Stimulated activated CD4-positive, alpha-beta T cell treated with anti-CD3 and anti-CD28 coated beads, Interleukin-4, amount 100 ng/mL, for 4 hours (primary cell): Measurements from ENCODE around the gene CCL25.
"Not testable (repeated sequence)": the region's sequence is repeated elsewhere in the genome, so short reads cannot be mapped to it uniquely, and the experiment has no call there.

ENCODE experiments used
- DNase-seq, 2 experiments: peaks; one replicate each; pipeline ENCODE4 v3.0.0-alpha.2; 2020

CCL25 gene

DNA sequence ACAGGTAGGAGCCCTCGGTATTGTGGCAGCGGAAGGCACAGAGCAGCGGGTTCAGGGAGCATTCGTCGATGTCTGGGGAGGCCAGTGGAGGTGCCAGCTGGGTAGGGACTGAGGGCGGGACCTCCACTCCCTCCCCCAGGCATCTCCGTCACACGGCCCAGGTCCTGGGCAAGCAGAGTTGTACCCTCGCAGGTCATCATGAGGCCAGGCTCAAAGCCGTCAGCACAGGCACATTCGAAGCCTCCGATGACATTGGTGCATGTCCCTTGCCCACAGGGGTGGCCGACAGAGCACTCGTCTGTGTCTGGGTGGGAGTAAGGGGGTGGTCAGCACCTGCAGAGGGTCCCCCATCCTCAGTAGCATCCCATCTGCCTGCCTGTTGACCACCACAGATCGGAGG lies 35.3 kb downstream of the CCL25 start:
- no peak for DNase-seq

DNA sequence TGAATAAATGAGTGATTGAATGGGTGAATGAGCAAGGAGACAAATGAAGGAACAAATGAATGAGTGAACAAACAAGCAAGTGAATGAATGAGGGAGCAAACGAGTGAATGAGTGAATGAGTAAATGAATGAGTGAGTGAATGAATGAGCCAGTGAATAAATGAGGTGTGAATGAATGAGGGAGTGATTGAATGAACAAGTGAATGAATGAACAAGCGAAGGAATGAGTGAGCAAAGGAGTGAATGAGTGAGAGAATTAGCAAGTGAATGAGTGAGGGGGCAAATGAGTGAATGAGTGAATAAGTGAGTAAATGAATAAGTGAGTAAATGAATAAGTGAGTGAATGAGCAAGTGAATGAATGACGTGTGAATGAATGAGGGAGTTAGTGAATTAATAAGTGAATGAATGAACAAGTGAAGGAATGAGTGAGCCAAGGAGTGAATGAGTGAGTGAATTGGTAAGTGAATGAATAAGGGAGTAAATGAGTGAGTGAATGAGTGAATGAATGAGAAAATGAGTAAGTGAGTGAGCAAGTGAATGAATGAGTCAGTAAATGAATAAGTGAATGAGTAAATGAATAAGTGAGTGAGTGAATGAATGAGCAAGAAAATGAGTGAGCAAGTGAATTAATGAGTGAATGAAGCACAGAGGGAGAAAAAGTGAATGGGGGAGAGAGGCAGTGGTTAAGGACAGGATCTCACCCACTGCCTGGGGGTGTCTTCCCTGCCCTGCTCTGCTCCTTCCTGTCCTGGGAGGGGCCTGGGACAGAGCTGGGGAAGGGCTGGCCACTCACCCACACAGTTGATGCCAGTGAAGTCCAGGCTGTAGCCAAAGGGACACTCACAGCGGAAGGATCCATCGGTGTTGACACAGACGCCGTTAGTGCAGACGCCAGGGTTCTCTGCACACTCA lies 36.4 kb downstream of the CCL25 start:
- DNase-seq = no peak

DNA sequence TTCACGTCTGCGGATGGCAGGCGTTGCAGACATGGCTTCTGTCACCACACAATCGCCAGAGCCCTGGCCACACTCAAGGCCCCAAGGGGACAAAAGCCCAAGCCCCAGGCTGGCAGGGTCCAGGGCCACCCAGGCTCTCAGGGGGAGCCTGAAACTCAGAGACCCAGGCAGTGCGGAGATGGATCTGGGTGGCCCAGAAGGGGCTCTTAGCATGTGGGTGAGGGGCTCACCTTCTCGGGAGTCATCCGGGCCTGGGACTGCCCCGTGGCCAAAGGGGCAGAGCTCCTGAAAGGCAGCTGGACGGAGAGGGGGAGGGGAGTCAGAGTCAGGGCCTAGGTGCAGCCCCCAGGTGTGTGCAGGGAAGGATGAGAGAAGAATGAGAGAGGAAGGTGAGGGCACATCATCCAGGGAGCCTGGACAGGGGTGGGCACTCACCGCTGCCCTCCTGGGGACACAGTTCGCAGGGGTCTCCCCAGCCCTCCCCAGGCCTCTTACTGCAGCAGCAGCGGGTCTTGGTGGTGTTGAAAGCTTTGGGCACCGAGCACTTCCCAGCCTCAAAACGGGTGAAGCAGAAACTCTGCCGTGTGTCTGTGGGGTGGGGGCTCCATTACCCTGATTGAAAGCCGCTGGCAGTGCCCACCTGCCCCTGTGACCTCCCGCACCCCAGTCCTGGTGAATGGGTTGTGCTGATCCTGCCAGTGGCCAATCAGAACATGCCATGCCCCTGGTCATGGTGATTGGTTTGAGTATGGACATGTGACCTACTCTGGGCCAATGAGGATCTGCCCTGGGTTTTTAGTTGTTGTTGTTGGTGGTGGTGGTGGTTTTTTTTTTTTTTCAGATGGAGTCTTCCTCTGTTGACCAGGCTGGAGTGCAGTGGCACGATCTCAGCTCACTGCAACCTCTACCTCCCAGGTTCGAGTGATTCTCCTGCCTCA lies 37.4 kb downstream of the CCL25 start:
- DNase-seq = no peak

DNA sequence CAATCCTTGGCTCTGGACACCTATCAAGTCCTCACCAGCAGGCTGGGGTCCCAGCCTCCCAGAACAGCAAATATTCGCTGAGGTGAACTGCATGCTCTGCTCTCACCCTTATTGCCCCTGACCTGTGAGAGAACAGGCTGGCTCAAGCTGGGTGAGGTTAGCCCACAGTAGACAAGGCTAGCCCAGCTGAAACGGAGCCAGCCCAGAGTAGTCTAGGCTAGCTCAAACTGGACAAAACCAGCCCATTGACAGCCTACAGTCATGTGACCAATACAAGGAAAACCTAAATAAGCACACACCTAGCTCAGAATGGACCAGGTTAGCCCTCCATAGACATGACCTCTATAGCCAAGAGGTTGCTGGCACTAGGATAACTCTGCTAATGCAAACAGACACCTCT lies 38.4 kb downstream of the CCL25 start:
- no peak for DNase-seq

DNA sequence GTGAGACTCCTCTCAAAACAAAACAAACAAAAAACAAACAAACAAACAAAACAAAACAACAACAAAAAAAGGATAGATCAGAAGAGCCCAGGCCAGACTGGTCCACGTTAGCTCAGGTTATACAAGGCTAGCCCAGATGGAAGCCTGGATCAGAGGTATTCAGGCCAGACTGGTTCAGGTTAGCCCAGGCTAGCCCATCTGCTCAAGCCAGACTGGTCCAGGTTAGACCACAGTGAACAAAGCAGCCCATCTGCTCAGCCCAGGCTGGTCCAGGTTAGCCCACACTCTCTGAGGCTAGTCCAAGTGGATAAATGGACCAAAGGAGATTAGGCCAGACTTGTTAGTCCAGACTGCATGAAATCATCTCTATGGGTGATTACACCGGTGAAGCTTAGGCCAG lies 41.2 kb downstream of the CCL25 start:
- DNase-seq = no peak

DNA sequence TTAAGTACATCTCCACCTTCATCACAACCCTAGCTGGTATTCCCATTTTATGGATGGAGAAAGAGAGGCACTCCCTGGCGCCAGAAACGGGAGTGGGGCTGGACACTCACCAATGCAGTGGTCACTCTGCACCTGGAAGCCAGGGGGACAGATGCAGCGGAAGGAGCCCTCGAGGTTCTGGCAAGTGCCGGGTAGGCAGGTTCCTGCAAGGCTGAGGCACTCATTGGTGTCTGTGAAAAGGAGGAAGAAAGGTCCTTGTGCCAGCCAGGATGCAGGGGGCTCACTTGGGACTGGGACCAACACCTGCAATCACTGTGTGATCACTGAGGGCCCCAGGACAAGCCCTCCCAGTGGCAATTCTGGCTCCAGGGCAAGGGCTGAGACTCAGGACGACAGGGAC lies 41.8 kb downstream of the CCL25 start:
- DNase-seq = no peak

DNA sequence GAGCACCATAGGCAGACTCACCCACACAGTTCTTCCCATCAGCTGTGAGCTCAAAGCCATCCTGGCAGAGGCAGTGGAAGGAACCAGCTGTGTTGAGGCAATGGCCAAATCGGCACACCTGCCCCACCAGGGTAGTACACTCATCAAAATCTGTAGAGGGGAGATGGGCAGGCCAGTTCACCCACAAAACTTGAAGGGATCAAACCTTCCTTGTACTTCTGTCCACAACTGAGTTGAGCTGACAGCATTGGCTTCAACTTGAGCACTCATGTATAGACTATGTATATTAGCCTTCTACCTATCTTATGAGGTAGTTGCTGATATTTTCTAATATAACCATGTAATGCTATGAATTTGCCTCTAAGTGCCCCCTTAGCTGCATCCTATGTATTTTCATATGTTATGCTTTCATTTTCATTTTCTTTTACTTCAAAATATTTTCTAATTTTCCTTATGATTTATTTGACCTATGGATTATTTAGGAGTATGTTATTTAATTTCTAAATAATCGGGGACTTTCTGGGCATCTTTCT lies 42.9 kb downstream of the CCL25 start:
- DNase-seq = no peak

DNA sequence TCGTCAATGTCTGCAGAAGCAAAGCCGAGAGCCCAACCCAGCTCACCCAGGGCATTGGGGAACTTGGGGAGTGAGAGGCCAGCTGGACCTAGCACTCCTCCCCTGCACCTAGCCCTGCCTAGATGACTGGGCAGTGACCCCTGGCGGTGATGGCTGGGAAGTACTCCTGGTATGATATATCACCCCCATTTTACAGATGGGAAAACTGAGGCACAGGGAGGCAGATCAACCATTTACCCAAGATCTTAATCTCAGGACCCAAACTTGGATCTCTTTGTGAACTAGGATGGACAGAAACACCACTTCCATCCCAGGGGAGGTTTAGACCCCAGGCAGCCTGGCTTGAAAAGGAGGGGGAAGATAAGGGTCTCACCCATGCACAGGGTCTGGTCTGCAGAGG lies 43.5 kb downstream of the CCL25 start:
- no peak for DNase-seq

DNA sequence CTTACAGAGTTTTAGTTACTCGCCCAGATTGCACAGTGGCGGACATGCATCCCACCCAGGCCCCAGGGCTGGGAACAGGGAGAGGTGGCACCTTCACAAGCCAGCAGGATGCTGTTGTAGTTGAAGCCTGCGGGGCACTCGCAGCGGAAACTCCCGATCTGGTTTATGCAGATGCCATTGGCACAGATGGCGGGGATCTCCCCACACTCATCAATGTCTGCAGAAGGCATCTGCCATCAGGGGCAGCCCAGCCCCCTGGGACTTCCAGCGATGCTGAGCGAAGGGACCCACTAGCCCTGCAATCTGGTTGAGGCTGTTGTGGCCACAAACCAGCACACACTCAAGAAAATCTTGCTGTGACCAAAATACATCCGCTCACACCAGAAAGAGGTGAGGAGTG lies 44.6 kb downstream of the CCL25 start:
- no peak for DNase-seq

DNA sequence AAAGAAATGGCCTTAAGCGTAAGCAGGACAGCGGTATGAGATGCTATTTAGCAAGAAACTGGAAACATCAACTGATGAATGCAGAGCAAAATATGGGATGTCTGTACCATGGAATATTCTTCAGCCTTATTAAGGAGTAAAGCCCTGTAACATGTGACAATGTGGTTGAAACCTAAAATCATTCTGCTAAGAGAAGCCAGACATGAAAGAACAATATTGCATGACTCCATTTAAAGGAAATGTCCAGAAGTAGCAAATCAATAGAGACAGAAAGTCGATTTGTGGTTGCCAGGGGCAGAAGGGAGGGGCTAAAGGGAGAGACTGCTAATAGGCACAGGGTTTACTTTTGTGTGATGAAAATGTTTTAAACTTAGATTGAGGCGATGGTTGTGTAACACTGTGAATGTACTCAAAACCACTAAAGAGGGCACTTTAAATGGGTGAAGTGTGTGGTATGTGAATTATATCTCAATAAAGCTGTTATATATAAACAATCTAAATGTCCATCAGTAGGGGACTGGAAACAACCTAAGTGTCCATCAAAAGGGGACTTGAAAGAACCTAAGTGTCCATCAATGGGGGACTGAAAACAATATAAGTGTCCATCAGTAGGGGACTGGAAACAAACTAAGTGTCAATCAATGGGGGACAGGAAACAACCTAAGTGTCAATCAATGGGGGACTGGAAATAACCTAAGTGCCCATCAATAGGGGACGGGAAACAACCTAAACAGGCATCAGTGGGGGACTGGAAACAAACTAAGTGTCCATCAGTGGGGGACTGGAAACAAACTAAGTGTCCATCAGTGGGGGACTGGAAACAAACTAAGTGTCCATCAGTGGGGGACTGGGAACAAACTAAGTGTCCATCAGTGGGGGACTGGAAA lies 45.4 kb downstream of the CCL25 start:
- DNase-seq = no peak

DNA sequence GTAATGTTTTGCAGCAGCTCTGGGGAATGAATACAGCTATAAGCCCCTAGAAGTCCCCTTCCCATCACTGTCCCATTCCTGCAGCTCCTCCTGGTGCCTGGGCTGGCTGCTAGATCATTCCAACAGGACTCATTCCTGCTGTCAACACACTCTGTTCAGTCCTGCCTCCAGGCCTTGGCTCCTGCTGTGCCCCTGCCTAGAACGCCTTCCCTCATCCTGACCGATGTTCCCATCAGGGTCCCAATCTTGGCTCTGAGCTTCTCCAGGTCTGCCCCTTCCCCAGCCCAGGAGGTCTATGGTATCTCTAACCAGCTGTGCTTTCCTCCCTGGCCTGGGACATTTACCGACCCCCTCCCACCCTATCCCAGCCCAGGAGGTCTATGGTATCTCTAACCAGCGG lies 48.8 kb downstream of the CCL25 start:
- no peak for DNase-seq

DNA sequence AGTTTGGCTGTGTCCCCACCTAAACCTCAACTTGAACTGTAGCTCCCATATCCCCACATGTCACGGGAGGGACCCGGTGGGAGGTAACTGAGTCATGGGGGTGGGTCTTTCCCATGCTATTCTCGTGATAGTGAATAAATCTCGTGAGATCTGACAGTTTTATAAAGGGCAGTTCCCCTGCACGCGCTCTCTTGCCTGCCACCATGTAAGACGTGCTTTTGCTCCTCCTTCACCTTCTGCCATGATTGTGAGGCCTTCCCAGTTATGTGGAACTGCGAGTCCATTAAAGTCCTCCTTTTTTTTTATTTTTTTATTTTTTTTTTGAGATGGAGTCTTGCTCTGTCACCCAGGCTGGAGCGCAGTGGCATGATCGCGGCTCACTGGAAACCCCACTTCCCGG lies 49.4 kb downstream of the CCL25 start:
- DNase-seq = not testable (repeated sequence)

DNA sequence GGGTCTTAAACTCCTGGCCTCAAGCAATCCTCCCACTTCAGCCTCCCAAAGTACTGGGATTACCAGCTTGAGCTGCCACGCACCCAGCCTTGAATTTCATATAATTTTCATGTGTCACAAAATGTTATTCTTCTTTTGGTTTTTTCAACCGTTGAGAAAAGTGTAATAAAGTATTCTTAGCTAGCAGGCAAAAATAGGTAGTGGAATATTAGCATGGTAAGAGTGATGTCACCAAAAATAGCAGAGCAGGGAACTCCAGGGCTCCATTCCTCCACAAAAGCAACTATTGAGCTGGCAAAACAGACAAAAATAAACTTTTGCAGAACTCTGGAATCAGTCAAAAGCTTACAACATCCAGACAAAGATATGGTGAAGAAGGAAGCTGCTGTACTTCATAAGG lies 52.9 kb downstream of the CCL25 start:
- no peak for DNase-seq

DNA sequence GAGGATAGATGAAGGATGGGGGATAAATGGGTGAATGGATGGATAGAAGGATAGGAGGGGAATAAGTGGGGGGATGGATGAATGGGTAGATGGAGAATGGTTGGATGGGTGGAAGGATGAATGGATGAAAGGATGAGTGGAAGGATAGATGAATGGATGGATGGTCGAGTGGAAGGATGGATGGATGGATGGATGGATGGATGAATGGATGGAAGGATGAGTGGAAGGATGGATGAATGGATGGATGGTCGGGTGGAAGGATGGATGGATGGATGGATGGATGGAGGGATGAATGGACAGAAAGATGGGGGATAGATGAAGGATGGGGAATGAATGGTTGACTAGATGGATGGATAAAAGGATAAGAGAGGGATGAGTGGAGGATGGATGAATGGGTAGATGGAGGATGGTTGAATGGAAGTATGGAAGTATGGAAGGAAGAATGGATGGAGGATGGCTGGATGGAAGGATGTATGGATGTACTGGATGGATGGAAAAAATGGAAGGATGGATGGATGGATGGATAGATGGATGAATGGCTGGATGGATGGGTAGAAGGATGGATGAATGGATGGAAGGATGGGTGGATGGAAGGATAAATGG lies 54.8 kb downstream of the CCL25 start:
- DNase-seq = no peak

DNA sequence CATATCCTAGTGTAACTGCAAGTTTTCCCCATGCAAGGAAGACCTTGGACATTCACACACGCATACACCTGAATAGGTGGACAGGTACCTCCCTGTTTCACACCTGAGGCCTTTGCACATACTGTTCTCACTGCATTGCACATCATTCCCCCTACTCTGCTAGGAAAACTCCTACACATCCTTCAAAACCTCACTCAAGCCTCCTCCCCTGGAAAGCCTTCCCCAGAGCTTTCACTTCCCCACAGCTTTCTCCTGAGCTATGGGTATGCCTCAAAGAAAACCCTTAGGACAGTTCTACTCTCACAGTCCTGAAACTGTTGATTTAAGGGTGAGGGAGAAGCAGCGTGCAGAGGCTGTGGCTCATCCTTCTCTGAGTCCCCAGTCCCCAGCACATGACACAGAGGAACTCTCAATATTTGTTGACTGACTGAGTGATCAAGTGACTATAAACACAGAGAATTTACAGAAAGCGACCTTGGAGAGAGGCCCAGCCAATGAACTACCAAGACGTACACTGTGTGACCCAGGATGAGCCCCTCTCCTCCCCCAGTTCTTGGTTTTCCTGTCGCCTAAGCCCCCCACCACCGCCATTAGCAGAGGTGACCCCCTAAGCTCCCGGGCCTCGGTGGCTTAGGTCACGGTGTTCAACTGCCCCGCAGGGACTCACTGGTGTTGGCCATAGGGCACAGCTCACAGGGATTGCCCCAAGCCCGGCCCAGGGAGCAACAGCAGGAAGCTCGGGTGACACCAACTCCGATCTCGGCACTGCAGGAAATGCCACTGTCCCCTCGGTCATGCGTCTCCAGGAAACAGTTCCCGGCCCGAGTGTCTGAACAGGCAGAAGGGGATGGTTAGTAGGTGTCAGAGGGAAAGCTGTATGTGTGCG lies 56.2 kb downstream of the CCL25 start:
- no peak for DNase-seq

DNA sequence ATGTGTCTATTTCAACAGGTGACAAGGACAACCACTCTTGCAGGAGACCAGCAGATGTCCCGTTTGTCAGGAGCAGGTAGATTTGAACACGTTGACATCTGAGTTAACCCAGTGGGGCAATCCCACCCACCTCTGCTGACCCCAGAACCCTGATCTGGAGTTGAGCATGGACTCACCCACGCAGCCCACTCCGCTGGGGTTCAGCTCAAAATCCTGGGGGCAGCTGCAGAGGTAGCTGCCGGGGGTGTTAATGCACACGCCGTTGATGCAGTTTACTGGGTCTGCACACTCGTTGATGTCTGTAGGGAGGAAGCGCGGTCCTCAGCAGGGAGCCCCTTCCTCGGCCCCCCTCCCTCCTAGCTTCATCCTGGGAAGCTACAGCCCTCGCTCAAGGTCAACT lies 56.9 kb downstream of the CCL25 start:
- DNase-seq = no peak

DNA sequence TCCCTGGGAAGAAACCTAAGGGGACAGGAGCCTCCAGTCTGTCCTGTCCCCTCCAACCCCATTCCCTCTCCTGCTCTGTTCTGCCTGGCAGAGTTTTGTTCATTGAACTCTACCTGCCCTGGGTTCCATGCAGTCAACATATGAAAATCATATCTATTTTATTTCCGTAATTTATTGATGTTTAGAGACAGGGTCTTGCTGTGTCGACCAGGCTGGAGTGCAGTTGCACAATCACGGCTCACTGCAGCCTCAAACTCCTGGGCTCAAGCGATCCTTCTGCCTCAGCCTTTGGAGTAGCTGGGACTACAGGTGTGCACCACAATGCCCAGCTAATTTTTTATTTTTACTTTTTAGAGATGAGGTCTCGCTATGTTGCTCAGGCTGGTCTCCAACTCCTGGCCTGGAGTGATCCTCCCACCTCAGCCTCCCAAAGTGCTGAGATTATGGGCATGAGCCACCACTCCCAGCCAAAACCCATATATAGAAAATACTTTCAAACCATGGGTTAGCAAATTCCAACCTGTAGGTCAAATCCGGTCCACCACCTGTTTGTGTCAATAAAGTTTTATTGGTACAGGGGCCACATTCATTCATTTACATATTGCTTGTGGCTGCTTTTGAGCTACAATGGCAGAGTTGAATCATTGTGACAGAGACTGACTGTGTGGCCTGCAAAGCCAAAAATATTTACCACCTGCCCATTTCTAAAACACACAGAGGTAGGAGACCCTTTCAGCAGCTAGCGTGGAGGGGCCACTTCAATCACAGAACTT lies 57.5 kb downstream of the CCL25 start:
- no peak for DNase-seq

DNA sequence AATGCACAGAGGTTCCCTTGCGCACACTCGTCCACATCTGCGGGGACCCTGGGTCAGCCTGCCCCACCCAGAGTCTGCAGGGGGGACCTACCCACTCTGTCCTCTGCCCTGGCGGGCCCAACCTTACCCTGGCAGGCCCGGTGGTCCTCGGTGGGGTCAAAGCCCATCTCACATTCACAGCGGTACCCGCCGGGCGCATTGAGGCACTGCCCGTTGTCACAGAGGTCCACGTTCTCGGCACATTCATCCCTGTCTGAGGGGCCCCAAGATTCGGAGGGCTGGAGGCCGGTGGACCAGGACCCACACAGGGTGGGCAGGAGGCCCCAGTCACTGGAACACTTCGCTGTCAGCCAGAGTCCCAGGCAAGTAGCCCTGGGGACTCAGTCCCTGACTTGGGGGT lies 58.4 kb downstream of the CCL25 start:
- DNase-seq = no peak

DNA sequence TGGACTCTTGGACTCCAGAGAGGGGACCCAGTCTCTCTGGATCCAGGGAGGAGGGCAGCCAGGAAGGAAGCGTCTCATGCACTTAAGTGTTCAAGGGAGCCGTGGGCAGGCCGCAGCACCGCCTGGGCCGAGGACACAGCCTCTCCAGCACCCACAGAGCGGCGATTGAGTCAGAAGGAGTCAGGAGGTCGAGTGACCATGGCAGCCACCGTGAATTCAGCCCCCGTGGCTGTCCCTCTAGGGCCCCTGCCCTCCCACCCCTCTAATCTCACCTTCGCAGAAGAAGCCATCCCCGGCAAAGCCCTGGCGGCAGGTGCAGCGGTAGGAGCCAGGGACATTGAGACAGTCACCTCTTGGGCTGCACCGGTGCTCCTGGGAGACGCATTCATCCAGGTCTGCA lies 58.8 kb downstream of the CCL25 start:
- no peak for DNase-seq
